HG03460 (cell line): ENCODE results near the gene RBBP5.
"Not testable (repeated sequence)": the region's sequence is repeated elsewhere in the genome, so short reads cannot be mapped to it uniquely, and the experiment has no call there.

Experiments
- ATAC-seq: cut with Tn5 transposase; IDR thresholded peaks from one replicate; pipeline ENCODE4 v1.9.1; 2021; ENCODE audit not compliant: unreplicated experiment

Gene RBBP5

GRCh38 chr1:205121660-205122488 is at the start of gene RBBP5:
TSS of gene RBBP5 (minus strand) at chr1:205121978. CDS start at chr1:205121873, 105 bp downstream.
- peak; percentile 87 for ATAC-seq

DNA sequence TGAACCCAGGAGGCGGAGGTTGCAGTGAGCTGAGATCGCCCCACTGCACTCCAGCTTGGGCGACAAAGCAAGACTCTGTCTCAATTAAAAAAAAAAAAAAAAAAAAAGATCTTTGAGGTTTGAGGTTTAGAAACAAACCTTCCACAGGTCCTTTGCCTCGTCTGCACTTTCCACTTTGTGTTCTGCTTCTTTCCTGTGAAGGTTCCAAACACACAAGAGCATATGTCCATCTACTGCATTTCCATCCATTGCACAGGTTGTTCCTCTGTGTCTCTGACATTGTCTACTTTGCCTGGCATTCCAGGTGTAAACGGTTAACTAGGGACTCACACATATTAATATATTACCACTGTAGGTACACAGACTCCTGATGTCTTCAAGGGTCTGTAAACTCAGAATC is 49.6 kb upstream of the RBBP5 start:
- no peak for ATAC-seq

DNA sequence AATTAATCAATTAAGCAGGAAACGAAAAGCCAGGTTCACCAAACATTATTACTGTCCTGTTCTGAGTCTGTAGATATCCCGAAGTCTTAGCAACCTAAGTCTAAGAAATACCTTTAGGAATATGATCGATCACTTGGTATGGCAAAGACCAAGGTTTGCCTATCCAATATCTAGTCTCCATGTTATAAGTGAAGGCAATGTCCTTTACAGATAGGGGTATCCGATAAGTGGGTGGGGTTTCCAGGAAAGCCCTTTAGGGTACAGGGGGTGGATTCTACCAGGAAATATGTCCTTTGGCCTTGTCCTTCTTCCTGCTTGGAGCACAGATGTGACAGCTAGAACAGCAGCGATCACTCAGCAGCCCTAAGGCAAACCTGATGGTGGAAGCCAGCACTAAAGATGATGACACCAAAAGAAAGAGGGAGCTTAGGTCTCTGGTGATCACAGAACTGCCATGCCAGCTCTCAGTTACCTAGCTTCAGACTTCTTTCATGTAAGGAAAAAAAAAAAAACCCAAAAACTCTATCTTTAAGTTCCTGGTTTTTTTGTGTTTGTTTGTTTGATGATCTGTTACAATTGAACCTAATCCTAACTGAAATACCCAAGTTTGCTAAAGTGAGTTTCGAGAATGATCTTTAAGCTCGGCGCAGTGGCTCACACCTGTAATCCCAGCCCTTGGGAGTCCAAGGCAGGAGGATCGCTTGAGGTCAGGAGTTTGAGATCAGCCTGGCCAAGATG is 48.9 kb upstream of the RBBP5 start:
- ATAC-seq = no peak

GRCh38 chr1:205169248-205169647 is 47.5 kb upstream of the RBBP5 start:
- no peak for ATAC-seq

DNA sequence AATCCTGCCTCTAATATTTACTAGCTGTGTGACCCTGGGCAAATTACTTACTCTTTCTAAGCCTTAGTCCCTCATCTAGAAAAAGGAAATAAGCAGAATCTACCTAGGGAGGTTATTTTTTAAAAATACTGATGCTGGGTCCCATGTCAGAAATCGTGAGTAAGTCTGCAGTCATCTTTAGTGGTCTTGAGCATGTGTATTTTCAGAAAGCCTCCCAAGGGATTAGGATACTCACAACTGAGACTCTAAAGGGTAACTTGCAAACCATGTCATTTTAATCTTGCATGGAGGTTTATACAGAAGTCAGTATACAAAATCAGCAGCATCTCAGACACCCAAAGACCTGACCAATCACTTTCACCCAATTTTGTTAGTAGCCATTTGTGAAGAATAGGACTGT is 46.5 kb upstream of the RBBP5 start:
- ATAC-seq = no peak

- ATAC-seq = no peak
These were observed 40.5 kb upstream of the RBBP5 start for GRCh38 chr1:205162301-205162700.

DNA sequence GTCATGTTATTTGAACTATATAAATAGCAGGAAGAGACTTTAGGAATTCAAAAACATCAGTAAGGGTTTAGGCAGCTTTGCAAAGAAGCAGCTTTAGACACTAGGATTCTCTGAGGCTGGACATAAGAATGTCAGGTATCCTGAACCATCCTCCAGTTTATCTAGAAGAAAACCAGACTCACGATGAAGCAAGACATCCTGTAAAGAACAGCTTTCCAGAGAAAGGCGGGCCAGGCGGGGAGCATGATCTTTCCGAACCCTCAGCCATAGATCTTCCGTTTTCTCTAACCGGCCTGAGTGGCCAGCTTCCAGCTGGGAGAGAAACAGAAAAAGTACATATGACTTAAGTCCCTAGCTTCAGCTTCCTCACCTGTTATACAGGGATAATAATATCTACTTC is 39.3 kb upstream of the RBBP5 start:
- no peak for ATAC-seq

DNA sequence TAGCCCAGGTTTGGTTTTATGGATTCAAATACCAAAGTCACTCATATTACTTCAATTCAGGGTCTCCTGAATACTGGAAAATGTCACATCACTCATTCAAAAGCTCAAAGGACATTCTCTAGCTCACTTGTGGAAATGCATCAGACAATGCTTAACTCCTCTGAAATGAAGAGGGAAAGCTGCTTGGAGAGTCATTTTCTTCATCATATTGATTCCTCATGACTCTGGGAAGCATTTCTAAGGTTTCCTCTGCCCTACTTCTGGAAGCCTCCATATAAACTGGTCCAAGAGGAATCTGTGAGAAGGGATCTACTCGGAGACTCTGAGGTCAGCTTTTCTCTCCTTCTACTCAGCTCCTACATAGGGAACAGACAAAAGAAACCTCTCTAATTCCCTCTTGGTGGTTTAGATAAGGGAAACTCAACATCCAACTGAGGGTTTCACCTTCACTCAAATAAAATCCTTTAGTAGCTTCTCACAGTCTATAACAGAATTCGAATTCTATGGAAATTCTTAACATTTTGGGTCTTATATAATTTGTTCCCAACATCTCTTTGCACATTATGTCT is 36.4 kb upstream of the RBBP5 start:
- no peak for ATAC-seq

GRCh38 chr1:205155665-205156377 is 34.0 kb upstream of the RBBP5 start:
- ATAC-seq = not testable (repeated sequence)

DNA sequence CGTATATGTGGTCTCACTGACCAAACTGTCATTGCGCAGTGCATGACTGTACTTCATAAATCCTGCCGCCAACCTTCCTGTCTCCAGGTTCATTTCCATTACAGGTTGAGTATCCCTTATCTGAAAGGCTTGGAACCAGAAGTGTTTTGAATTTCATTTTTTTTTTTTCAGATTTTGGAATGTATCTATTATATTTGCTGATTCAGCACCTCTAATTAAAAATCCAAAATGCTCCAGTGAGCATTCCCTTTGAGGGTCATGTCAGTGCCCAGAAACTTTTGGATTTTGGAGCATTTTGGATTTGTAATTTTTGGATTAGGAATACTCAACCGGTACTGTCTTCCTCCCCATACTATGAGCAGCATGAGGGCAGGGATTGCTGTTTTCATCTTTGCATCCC is 30.7 kb upstream of the RBBP5 start:
- no peak for ATAC-seq

DNA sequence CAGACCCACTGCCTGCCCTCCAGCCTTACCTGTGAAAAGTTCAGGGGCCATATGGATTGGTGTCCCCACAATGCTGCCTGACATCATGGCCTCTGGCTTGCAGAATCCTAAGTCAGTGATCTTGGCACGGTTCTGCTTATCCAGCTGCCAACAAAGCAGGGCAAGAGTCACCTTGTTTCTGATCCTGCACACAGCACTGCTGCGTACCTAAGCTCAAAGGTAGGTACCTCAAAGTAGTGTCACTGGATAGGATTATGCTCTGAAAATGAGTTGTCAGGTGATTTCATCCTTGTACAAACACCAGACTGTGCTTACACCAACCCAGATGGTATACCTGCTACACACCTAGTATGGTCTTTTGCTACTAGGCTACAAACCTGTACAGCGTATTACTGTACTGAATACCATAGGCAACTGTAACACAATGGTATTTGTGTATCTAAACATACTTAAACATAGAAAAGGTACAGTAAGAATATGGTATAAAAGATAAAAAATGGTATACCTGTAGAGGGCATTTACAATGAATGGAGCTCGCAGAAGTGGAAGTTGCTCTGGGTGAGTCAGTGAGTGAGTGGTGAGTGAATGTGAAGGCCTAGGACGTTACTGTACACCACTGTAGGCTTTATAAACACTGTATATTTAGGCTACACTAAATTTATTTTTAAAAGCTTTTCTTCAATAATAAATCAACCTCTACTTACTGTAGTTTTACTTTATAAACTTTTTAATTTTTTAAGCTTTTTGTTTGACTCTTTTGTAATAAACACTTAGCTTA is 29.1 kb upstream of the RBBP5 start:
- no peak for ATAC-seq

DNA sequence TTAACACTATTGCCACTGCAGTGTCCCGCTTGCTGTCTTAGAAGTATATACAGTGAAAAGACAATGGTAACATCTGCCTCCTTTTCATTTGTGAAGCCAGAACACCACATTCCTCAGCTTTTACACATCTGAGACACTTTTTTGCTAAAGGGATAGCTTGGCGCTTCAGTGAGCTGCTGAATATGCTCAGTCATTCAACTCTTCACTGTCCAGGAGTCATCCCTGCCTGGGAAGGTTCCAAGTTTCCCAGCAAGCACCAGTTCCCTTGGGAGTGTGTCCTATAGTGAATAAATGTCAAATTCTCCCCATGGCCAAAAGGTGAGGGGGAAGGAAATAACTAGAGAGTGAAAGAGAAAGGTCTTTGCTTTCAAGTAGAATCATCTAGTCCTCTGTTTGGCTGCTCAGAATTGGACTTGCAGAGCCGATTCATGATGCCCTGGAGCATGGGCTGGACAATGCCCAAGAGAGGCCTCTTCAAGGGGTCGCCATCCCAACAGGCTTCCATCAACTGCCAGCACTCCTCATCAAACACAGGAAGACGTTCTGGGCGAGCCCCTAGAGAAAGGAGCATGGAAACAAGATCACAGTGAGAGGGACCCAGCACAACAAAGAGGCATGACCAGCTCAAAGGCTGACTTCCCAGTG is 25.5 kb upstream of the RBBP5 start:
- ATAC-seq = no peak

- no peak for ATAC-seq
These were observed 23.0 kb upstream of the RBBP5 start for GRCh38 chr1:205144751-205145150.

- ATAC-seq = no peak
These were observed 22.4 kb upstream of the RBBP5 start for GRCh38 chr1:205144046-205144720.

- no peak for ATAC-seq
These were observed 20.3 kb upstream of the RBBP5 start for GRCh38 chr1:205142102-205142469.

GRCh38 chr1:205141236-205142101 is 19.7 kb upstream of the RBBP5 start:
- no peak for ATAC-seq

DNA sequence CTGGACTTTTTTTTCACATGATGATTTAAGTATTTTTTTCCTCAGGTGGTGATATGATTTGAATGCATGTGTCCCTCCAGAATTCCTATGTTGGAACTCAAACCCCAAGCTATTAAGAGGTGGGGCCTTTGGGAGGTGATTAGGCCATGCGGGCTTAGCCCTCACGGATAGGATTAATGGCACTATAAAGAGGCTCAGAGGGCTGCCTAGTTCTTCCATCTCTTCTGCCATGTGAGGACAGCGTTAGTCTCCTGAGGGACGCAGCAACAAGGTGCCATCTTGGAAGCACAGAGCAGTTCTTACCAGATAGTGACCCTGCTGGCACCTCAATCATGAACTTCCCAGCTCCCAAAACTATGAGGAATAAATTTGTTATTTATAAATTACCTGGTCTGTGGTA is 18.3 kb upstream of the RBBP5 start:
- ATAC-seq = no peak

DNA sequence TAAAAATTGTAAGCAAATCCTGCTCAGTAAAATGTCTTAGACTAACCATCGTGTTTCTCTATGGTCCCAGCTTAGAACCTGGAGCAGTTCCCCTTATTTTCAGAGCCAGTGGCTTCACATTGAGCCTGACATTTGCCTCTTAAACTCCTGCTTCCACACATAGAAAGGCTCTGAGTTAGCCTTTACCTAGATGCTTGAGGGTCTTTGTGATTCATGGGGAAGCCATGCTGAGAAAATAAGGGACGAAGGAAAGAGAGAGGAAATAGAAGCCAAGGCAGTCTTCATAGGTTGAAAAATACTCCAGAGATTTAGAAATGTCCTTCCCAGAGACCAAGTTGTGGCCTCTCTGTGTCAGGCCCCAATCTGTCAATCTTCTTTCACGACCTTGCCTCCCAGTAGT is 16.1 kb upstream of the RBBP5 start:
- no peak for ATAC-seq

DNA sequence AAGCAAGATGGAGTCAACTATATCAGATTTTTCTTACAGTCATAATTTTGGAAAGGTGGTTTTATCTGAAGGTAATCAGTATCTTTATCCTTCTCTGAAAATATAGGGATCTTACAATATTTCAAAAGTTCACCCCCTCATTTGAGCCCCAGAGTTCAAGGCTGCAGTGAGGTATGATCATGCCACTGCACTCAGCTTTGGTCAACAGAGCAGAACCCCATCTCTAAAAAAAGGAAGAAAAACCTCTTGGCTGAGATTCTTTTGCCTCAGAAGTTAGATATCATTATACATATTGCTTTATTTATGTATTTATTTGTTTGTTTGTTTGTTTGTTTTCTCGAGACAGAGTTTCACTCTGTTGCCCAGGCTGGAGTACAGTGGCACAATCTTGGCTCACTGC is 11.5 kb upstream of the RBBP5 start:
- ATAC-seq = no peak
